ENCODE measurements around the gene ADAMTS4. TPM values are rescaled to one million over a fixed set of nuclear protein-coding genes. Genes with fewer than 3 reads are reported as not detected.

Gene ADAMTS4
- polyA plus RNA-seq, 3 donors from 2014 or later: 0.10 to 0.29 TPM; not detected in 1

DNA sequence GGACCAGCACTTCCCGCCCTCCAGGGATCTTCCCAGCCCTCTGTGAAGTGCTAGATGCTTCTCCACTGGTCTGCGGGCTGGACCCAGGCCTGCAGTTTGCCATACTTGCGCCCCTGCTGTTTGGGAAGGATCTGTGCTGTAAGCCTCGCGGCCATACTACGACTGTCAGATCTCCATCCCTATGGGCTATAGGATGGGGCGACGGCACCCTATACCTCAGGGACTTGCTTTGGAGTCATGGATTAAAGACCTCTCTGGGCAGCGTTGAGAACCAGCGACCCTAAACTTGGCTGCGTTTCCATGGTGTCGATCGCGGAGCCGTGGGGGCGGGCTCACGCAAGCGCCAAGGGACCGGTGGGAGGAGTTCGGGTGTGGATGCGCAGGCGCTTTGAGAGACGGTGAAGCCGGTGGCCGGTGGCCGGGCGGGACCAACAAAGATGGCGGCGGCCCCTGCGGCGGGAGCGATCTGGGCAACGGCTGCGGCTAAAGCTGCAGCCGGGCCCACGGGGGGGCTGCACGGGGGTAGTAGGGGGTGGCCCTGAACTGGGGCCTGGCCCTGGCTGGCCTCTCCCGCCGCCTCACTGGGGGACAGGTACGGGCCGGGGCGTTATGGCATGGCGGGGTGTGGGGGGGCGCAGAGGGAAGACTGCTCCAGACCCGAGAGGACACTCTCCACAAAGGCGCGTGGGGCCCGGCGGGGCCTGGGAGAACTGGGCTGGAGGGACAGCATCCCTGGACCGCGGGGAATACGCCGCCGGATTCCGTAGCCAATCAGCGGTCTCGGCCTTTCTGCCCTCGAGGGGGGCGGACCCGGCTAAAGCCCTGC lies 39.6 kb downstream of the ADAMTS4 start, which contains the start of gene USP21:
TSS of gene USP21 (plus strand) at position 414 of the 826 bp plus-strand sequence. CDS start 1,141 bp downstream, outside the sequence.
- peaks cover 48 to 76% of the 10 kb centered on the region in 2 donors for H3K4me1 Mint-ChIP-seq
- H3K27ac Mint-ChIP-seq: peak within 1 kb of the TSS; percentile 83 to 96 (median 92)
- H3K9me3 Mint-ChIP-seq: no peaks in the 10 kb centered on the region
- H3K4me3 Mint-ChIP-seq: peak within 1 kb of the TSS; percentile 90 to 95 (median 93)
- H3K36me3 Mint-ChIP-seq: peaks cover 0 to 30% (median 10%) of the 10 kb centered on the region in 3 donors
- H3K27me3 Mint-ChIP-seq (ENCODE audit: low read depth in 3 of 3): peaks cover 1 to 6% (median 3%) of the 10 kb centered on the region in 3 donors
- peak; percentile 92 to 93 (median 93) for DNase-seq

DNA sequence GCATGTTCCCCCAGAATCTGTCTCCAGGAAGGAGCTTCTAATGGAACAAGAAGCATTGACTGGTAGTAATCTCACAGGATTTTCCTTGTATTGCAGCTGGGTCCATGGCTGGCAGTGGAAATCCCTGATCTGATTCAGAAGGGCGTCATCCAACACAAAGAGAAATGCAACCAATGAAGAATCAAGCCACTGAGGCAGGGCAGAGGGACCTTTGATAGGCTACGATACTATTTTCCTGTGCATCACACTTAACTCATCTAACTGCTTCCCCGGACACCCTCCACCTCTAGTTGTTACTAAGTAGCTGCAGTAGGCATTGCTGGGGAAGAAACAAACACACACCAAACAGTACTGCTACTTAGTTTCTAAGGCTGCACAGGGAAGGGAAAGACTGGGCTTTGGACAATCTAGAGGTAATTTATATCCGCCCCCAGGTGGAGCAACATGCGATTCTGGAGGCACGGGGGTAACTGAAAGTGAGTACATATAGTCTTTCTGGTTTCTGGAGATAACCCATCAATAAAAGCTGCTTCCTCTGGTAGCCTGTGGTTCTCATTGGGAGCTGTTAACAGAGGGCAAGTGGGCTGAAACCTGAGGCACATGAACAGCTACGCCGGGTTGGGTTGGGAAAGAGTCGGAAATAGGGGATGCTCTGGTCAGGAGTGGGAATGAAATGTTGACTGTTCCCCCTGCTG lies 40.4 kb downstream of the ADAMTS4 start:
- H3K9me3 Mint-ChIP-seq: no peaks in the 10 kb centered on the region
- peaks cover 54 to 77% of the 10 kb centered on the region in 2 donors for H3K4me1 Mint-ChIP-seq
- no peak for DNase-seq
- H3K27ac Mint-ChIP-seq: peak overlapping the region; percentile 83 to 96 (median 92)
- peaks cover 0 to 25% (median 10%) of the 10 kb centered on the region in 3 donors for H3K36me3 Mint-ChIP-seq
- H3K4me3 Mint-ChIP-seq: peak overlapping the region; percentile 90 to 95 (median 93)
- H3K27me3 Mint-ChIP-seq (ENCODE audit: low read depth in 3 of 3): peaks cover 7 to 14% (median 8%) of the 10 kb centered on the region in 3 donors

- no peaks in the 10 kb centered on the region for H3K9me3 Mint-ChIP-seq
- peaks cover 5 to 13% (median 8%) of the 10 kb centered on the region in 3 donors for H3K27me3 Mint-ChIP-seq (ENCODE audit: low read depth in 3 of 3)
- peaks cover 0 to 20% (median 10%) of the 10 kb centered on the region in 3 donors for H3K36me3 Mint-ChIP-seq
- DNase-seq: no peak
- peaks cover 56 to 76% of the 10 kb centered on the region in 2 donors for H3K4me1 Mint-ChIP-seq
- peak overlapping the region; percentile 7 to 95 (median 91) for H3K4me3 Mint-ChIP-seq
- H3K27ac Mint-ChIP-seq: peak overlapping the region; percentile 83 to 96 (median 92)
These were observed 41.0 kb downstream of the ADAMTS4 start for GRCh38 chr1:161157867-161158266.

- Mint-ChIP-seq H3K27ac (peak within 1 kb of the TSS; percentile 99 to 100 (median 100)), H3K27me3 (ENCODE audit: low read depth in 3 of 3) (peaks cover 4 to 11% (median 5%) of the 10 kb centered on the region in 3 donors), H3K9me3 (no peaks in the 10 kb centered on the region), H3K36me3 (peaks cover 0 to 19% (median 10%) of the 10 kb centered on the region in 3 donors), H3K4me3 (peak within 1 kb of the TSS; percentile 98 to 100 (median 100)), H3K4me1 (peaks cover 28 to 43% of the 10 kb centered on the region in 2 donors)
- DNase-seq: peak; percentile 83 to 89 (median 86)
These were observed 45.0 kb downstream of the ADAMTS4 start, which contains the start of gene UFC1 for GRCh38 chr1:161153682-161154337. UFC1 (plus strand) TSS chr1:161153978; CDS start chr1:161153998, 20 bp downstream.

DNA sequence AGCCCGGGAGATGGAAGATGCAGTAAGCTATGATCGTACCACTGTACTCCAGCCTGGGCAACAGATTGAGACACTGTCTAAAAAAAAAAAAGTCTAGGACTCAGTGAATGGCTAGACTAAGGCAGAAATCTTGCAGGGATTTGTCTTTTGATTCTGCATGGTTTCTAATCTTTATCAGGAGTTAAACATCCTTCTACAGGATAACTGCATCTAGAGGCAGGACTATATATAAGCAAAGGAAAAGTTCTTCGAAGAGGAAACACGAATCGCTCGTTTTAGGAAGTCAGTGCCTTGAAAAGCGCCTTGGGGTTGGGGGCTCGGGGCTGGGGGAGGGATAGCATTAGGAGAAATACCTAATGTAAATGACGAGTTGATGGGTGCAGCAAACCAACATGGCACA lies 45.7 kb downstream of the ADAMTS4 start:
- peak overlapping the region; percentile 81 to 100 (median 99) for H3K4me3 Mint-ChIP-seq
- peaks cover 23 to 37% of the 10 kb centered on the region in 2 donors for H3K4me1 Mint-ChIP-seq
- peak overlapping the region; percentile 89 to 100 (median 100) for H3K27ac Mint-ChIP-seq
- no peak for DNase-seq
- H3K27me3 Mint-ChIP-seq (ENCODE audit: low read depth in 3 of 3): peaks cover 4 to 11% (median 5%) of the 10 kb centered on the region in 3 donors
- no peaks in the 10 kb centered on the region for H3K9me3 Mint-ChIP-seq
- peaks cover 0 to 19% (median 10%) of the 10 kb centered on the region in 3 donors for H3K36me3 Mint-ChIP-seq

DNA sequence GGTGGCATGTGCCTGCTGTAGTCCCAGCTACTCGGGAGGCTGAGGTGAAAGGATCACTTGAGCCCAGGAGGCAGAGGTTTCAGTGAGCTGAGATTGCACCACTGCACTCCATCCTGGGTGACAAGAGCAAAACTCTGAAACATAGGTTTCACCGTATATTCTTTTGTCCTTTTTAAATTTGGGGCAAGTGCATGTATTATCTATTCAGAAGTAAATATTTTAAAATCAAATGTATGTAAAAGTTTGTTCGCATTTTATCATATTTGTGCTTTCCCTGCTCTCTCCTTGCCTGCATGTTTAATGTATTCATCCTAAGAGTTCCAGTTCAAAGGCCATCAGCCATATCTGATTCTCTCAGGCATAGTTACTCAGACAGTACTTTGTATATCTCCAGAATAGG lies 53.0 kb downstream of the ADAMTS4 start:
- Mint-ChIP-seq H3K36me3 (no peaks in the 10 kb centered on the region), H3K4me3 (no peak overlapping the region), H3K27me3 (ENCODE audit: low read depth in 3 of 3) (peaks cover 0 to 1% (median 0%) of the 10 kb centered on the region in 3 donors), H3K4me1 (no peaks in the 10 kb centered on the region), H3K27ac (no peak overlapping the region), H3K9me3 (no peaks in the 10 kb centered on the region)
- DNase-seq: no peak

DNA sequence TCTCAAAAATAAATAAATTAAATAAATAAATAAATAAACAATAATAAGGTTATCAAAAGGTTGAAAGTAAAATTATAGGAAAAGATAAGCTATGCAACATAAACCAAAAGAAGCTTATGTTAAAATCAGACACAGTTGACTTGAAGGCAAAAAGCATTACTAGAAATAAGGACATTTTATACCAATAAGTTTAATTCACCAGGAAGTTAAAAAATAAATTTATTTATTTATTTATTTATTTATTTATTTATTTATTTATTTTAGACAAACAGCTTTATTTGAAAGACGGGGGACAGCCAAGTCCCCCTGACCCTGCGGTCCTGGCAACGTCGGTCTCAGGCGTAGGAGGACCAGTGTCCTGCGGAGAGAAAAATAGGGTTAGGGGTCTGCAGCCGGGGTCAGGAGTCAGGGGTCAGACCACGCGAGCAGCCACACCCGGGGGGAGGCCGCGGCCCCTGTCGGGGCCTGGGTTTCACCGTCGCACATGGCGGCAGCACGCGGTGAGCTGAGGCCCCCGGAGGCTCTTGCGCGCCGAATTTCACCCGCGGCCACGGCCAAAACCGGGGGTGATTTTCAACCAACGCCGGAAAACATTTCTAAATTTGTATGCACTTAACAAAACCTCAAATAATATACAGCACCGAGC lies 58.0 kb downstream of the ADAMTS4 start:
- Mint-ChIP-seq H3K27ac (no peak overlapping the region), H3K4me1 (peaks cover 0 to 5% of the 10 kb centered on the region in 2 donors), H3K4me3 (no peak overlapping the region), H3K36me3 (peaks cover 0 to 6% (median 0%) of the 10 kb centered on the region in 3 donors), H3K27me3 (ENCODE audit: low read depth in 3 of 3) (peaks cover 0 to 2% (median 0%) of the 10 kb centered on the region in 3 donors), H3K9me3 (no peaks in the 10 kb centered on the region)
- no peak for DNase-seq

GRCh38 chr1:161139766-161140165 lies 59.1 kb downstream of the ADAMTS4 start:
- Mint-ChIP-seq H3K4me1 (peaks cover 3 to 10% of the 10 kb centered on the region in 2 donors), H3K36me3 (peaks cover 0 to 6% (median 0%) of the 10 kb centered on the region in 3 donors), H3K27me3 (ENCODE audit: low read depth in 3 of 3) (peaks cover 0 to 2% (median 0%) of the 10 kb centered on the region in 3 donors), H3K4me3 (no peak overlapping the region), H3K9me3 (no peaks in the 10 kb centered on the region), H3K27ac (no peak overlapping the region)
- peak in 2 of 3 donors; percentile 26 to 38 for DNase-seq

DNA sequence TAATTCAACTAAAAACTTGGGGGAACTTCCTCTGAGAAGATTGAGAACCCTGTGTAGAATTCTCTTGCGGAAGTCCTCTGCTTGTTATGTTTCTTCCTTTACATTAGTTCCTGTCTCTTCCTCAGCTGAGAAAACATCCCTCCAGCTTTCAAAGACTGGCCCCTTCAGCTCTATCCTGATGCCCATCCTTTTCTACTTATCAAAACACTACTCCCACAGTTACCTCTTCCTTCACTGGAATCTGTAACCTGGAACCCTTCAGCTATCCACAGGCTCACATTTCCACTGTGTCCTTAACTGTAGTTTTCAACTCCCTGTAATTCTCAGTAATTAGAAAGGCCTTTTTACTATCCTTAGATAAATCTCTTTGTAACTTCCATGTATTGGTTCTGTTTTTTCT lies 60.4 kb downstream of the ADAMTS4 start:
- H3K4me1 Mint-ChIP-seq: peaks cover 3 to 10% of the 10 kb centered on the region in 2 donors
- no peak for DNase-seq
- H3K36me3 Mint-ChIP-seq: peaks cover 0 to 6% (median 0%) of the 10 kb centered on the region in 3 donors
- peak overlapping the region in 2 of 6 donors; percentile 12 to 31 for H3K27ac Mint-ChIP-seq
- no peak overlapping the region for H3K4me3 Mint-ChIP-seq
- H3K27me3 Mint-ChIP-seq (ENCODE audit: low read depth in 3 of 3): peaks cover 0 to 2% (median 0%) of the 10 kb centered on the region in 3 donors
- no peaks in the 10 kb centered on the region for H3K9me3 Mint-ChIP-seq

DNA sequence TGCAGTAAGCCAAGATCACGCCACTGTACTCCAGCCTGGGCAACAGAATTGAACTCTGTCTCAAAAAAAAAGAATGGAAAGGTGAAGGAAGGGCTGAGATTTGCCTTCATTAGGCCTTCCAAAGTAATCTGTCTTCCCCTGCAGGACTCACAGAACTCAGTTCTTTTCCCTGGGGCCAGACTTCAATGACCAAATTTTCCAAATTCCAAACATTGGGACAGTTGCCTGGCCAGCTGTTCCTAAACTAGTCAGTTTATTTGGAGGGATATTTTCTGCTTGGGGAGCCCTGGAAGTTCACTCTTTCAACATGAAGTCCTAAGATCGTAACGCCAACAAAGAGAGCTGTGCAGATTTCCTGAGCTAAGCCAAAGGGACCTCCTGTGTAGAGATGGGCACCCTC lies 61.0 kb downstream of the ADAMTS4 start:
- no peak for DNase-seq
- H3K36me3 Mint-ChIP-seq: peaks cover 0 to 6% (median 0%) of the 10 kb centered on the region in 3 donors
- H3K27me3 Mint-ChIP-seq (ENCODE audit: low read depth in 3 of 3): peaks cover 0 to 2% (median 0%) of the 10 kb centered on the region in 3 donors
- H3K9me3 Mint-ChIP-seq: no peaks in the 10 kb centered on the region
- no peak overlapping the region for H3K27ac Mint-ChIP-seq
- no peak overlapping the region for H3K4me3 Mint-ChIP-seq
- H3K4me1 Mint-ChIP-seq: peaks cover 3 to 10% of the 10 kb centered on the region in 2 donors
